Stimulated activated CD4-positive, alpha-beta T cell treated with anti-CD3 and anti-CD28 coated beads, Interleukin-4, amount 100 ng/mL, for 24 hours (primary cell): Measurements from ENCODE around the gene CNIH2.
"Not testable (repeated sequence)": the region's sequence is repeated elsewhere in the genome, so short reads cannot be mapped to it uniquely, and the experiment has no call there.

Experiments used
- DNase-seq: peaks from one replicate; pipeline ENCODE4 v3.0.0-alpha.2; 2020

Gene CNIH2

DNA sequence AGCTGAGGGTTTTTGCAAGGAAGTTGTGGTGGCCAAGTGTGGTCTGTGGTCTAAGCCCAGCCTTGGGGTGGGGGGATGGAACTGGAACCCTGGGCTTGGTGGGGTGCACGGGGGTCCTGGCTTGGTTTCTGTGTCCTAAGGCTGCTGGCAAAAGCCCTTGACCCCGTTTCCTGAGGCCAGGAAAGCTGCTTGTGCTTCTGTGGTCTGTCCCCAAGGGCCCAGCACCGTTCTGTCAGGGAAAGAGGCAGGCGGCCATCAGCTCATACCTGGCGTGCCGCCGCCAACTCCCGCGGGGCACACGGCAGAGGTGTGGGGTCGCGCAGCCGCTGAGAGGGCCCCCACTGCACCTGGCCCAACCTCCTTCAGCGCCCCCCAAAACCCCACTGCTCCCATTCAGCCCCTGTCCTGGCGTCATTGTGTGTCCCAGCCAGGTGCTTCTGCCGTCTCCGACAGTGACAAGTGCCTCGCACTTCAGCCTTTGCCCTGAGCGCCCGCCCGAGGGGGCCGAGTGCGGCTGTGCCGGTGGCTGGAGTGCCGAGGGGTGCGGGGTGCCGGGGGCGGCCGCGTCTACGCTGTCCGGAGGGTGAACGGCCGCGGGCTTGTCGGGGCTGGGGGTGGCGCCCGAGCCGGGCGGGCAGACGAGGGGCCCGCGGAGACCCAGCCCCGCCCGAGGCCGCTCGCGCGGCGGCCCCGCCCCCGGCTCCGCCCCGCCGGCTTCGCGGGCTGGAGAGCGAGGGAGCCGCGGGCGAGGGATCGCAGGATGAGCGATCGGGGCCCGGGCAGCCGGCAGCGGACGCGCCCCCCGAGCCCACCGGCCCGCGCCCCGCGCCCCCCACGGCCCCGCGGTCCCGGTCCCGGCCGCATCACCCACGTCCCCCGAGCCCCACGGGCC, at the start of gene CNIH2:
CNIH2 (plus strand) TSS at position 705 of the 892 bp plus-strand sequence. CDS start 282 bp downstream, outside the sequence.
- DNase-seq: peak; percentile 34

DNA sequence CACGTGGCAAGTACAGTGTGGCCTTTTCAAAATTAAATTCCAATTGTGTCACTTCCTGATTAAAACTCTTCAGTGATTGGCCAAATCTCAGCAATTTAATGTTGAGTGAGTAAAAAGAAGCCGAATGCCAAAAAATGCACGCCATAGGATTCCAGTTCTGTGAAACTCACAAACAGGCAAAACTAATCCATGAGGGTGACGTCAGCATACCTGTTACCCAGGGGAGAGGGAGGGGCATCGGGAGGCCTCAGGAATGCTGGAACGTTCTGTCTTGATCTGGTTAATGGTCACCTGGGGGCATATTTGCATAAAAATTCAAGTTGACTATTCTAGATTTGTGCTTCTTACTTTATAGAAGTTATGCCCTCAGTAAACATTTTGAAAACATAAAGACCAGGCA, 49.5 kb upstream of the CNIH2 start:
- DNase-seq: no peak

DNA sequence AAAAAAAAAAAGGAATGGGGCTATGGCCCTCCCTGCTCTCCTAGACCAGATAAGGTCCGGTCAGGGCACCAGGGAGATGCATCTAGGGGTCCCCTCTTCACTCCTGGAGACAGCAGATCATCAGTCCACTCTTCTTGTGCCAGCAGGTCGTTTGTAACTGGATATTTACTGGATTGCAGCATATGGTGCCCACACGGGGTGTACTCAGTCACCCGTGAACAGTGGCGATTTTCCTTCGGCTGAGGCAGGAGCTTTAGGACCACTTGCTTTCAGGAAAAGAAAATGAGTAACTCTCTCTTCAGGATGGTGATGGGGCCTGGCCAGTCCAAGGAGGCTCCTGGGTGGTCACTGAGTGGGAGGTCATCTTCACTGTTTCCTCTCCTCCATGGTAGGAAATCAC, 47.8 kb upstream of the CNIH2 start:
- no peak for DNase-seq

DNA sequence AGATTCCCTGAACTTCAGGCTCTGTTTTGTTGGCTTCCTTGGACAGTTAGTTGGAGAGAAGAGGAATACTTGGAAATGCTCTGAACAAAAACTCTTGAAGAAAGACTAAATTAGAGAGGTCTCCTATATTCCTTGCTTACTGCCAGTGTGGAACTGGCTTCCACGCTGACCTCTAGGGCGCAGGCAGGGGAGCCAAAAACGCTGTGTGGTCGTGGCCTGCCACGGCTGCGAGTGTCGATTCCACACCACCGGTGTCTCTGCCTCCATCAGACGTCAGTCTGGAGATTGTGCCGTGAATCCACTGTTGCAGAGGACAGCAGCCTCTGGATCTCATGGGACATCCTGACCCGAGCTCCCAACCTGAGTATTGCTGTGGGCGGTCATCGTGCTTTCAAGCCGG, 47.0 kb upstream of the CNIH2 start:
- DNase-seq: no peak

DNA sequence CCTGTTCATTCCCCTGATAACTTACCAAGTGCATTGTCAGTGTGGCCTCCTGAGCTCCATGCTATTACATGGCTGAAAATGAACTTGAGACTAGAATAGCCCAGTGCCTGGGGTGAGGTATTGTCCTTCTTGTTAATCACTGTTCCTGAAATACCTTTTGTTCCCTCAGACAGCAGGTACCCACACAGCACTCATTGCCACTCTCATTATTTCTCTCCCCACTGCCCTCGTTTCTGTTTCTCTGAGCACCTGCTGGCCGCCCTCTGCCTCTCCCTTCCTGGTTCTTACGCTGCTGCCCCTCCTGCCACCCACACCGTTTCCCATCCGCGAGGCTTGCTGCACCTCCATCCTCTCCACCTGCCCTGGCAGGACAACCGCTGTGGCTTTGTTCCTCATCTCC, 46.4 kb upstream of the CNIH2 start:
- no peak for DNase-seq

DNA sequence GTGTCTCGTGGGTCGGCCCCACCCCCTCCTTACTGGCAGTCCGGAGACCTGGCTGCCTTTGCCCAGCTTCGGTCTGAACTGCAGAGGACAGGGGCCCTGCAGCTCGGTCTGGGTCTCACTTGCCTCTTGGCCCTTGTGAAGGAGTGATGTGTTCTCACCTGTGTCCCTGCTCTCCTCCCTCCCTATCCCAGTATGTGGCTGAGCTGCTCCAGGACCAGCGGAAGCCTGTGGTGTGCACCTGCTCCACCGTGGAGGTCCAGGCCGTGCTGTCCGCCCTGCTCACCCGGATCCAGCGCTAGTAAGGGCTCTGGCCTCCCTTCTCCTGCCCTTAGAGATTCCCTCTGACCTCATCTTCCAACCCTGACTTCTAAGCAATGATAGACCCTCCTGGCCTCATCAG, 45.2 kb upstream of the CNIH2 start:
- DNase-seq: no peak

DNA sequence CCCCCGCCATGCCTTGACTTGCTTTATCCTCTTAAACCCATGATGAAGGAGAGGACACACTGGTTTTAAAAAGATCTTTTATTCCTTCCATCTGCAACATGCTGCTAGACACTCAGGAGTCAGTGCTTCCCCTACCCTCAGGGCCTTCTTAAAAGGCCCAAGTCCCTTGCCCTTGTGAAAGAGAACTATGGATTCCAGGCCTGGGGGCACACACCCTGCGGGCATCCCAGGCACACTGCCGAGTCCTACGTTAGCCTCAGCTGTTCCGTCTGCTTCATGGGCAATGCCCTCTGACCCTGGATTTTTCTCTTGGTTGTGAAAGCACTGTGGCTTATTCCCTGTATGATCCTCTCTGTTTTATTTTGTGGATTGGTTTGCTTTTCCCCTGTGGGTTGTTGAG, 44.7 kb upstream of the CNIH2 start:
- DNase-seq: no peak

DNA sequence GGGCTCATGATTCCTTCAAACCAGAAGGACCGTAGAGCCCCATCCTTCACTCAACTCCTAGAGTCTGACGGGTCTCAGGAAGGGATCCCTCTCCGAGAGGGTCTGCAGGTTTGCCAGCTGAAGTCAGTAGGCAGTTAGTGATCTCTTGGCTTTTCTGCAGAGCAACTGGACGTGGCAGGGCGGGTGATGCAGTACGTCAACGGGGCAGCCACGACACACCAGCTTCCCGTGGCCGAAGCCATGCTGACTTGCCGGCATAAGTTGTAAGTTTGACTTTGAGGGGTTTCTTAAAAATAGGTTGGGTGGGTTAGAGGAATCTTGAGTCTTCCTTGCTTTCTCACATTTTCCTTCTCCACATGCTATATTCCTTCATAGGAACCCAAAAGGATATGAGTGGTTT, 42.8 kb upstream of the CNIH2 start:
- no peak for DNase-seq

DNA sequence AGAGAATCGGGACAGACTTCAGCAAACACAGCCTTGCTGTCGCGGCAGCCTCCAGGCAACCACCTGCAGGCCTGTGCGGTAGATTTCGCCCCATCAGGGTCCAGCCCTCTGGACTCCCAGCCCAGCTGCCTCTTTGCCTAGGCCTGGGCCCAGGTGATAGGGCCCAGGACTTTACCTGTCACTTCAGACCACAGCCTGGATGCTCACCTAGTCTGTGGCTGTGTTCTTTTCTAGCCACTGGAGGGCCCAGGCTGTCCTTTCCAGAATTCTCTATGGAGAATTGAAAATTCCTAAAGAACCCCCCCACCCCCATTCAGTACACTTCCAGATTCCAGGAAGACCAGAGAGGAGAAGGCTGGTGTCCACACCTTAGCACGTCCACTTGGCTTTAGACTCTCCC, 40.1 kb upstream of the CNIH2 start:
- no peak for DNase-seq

DNA sequence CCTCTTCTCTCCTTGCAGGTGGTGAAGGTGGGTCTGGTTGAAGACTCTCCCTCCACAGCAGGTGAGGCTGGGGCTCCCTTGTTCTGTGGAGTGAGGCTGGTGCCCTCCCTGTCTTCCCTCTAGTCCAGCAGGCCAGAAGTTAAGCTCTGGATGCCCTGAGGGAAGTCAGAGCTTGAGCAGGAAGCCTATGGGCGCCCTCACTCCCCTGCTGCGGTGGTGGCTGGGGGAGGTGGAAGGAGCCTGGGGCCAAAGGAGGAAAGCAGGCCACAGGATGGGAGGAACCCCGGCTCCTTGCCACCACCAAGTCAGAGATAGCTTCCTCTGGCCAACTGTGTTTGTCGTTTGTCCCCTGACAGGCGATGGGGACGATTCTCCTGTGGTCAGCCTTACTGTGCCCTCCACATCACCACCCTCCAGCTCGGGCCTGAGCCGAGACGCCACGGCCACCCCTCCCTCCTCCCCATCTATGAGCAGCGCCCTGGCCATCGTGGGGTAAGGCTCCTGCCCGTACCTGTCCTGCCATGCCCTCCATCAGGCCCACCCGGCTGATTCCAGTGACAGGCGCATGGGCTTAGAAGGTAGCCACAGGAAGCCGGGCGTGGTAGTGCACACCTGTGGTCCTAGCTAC, 39.1 kb upstream of the CNIH2 start:
- no peak for DNase-seq

DNA sequence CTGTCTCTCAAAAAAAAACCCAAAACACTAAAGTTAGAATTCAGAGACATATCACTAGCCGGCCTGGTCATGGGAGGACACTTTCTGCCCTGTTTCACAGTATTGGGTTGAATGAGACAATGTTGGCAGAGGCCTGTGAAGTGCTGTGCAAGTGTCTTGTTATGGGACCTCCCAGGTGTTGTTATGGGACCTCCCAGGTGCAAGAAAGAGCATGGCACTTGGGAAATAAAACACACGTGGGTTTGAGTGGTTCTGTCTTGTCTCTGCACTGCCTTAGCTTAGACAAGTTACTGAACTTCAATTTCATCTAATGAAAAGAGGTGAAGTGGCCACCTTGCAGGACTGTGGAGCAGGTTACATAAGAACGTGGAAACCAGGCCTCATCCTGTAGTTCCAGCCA, 38.5 kb upstream of the CNIH2 start:
- no peak for DNase-seq

DNA sequence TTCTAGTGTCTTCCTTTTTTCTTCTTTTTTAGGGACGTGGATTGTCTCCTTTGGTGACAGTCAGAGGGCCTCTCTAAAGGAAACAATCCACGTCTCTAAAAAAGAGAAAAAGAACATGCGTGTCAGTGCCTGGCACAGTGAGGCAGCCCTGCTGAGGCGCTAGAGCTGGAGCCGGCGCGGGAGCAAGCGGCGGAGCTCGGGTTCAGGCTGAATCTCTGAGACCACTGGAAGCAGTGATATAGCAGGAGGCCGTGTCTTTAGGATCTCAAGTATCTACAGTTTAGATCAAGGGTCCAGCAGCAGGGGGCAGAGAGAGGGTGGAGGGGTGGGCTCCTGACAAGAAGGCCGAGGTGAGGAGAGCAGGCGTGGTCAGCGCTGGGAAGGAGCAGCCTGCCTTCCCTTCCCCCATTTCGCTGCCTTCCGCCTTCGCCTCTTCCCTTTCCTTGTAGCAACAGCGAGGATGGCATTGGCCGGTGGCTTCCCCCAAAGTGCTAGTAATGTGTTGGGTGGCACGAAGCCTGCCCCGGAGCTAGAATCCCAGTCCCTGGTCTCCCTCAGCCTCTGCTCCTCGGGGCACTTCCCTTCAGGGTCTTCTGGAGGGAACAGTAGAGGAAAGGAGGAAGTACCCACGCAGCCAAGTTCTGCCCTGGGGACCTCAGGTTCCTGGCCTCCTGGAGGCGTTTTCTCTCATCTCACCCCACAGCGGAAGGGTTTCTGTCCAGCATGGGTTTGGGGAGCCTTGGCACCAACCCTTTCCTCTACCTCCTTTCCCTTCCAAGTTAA, 37.8 kb upstream of the CNIH2 start:
- DNase-seq: no peak

DNA sequence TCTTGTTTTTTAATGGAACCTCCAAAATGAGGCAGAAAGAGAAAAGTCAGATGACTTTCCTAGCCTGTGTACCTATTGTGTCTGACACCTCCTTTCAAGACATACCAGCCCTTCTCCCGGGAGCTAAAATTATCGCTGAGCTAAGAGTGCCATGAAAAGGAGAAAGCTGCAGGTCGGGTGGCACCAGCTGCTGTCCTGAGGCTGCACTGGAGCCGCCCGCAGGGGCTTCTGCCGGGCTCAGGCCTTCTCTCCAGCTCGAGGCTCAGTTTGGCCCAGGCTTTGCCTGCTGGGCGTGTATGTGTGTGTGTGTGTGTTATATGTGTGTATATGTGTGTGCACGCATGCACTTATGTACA, 37.2 kb upstream of the CNIH2 start:
- DNase-seq: no peak

DNA sequence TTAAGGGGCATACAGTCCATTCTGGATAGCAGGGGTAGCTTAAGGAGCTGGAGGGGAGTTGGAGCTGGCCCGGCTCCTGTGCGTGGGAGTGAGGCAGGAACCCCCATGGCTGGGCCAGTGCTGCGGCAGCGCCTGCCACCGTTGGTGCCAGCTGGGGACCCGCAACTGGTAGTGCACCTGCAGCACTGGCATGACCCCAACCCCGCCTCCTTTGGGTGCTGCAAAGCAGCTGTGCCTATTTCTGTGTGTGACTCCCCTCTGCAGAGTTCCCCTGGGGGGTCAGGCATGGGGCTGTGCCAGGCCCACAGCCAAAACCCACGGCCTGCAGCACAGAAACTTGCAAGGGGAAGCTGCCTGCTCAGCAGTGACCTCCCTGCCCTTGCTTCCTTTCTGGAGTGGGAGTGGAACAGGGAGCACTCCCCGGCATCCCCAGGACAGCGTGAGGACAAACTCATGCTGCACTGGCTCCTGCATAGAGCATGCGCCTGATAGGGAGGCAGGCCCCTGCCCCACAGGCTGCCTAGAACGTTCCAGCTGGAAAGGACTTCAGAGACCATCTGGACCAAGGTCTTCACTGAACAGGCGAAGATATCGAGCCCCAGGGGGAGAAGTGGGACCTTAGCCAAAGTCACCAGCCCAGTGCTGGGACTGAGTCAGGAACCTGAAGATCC, 35.7 kb upstream of the CNIH2 start:
- DNase-seq: no peak

DNA sequence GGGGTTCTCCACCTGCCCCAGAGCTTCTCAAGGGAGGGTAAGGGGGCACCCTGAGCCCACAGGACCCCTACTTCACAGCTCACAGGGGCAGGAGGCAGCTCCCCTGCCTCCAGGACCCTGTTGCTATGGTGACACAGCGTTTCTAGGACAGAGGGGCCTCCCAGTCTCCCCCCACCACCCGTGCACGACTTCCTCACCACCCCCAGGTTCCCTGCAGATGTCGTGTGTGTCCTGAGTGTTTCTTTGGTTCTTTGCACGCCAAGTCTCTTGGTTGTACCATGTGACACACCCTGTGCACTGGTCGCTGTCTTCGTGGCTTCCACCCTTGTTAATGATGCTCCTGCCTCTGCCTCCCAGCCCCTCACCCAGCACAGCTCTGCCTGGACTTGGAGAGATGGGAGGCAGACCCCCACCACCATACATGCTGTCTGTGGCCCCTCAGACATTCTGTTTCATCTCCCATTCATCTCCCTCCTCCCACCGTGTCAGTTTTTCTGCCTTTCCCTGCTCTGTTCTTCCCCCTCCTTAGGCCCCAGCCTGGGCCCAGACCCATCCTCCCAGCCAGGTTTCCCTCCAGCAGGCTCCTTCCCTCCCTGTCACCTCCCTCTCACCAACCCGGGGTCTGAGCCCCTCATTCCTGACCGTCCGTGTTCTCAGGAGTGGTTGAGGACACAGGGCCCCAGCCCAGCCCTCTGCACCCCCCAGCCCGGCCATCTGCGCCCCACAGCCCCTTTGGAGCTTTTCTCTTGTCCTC, 34.0 kb upstream of the CNIH2 start:
- no peak for DNase-seq

DNA sequence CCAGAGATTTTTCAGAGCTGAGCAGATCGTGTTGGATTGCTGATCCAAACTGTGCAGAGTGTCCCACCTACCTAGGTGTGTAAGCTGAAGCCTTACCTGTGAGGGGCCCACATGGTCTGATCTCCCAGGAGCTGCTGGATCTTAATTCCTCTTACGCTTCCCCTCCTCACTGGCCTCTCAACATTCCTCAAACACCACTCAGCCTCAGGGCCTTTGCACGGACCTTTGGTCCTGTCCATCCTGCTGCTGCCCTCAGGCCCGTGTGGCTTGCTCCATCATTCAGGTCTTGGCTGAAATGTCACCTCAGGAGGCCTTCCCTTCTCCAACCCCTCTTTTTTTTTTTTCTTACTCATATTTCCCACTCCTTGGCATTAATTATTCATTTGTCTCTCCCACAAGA, 30.7 kb upstream of the CNIH2 start:
- no peak for DNase-seq

DNA sequence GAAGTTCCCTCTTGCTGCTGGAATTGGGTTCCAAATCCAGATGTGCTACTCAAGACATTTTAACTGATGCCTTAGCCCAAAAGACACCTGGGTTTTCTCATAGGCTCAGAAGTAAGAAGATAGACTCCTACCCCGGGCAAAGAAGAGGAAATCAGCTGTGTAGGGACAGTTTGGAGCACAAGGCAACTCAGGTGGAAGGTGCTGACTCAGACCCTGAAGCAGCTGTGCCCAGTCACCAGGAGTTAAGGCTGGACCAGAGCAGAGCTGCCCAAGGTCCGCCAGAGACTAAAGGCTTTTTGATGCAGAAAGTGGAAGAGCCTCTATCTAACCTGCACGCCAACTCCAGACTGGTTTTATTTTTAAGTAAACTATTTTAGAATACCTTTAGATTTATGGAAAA, 30.2 kb upstream of the CNIH2 start:
- DNase-seq: no peak

DNA sequence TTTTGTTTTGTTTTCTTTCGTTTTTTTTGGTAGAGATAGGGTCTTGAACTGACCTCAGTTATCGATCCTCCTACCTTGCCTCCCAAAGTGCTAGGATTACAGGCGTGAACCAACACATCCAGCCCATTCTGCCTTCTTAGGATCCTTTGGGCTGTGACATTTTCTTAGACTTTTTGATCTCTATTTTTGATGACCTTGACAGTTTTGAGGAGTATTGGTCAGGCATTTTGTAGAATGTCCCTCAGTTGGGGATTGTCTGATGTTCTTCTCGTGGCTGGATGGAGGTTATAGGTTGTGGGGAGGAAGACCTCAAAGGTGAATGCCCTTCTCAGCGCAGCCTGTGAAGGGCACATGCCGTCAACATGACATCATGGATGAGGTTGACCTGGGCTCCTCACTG, 29.1 kb upstream of the CNIH2 start:
- DNase-seq: no peak

DNA sequence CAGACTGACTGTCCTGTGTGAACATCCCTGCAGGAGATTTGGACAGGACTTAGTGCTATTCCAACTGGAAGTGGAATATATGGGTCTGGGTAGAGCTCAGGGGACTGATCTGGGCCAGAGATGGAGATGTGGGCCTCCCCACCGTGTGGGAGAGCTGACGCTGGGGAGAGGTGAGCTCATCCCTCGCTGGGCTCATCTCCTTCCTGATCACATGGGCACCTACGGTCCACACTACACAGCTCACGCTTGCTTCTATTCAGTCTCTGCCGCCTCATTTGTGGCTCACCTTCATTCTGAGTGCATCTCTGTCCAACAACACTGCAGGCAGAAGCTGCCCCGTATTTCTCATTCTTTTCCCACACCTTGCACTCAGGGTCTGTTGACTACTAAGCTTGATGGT, 26.2 kb upstream of the CNIH2 start:
- DNase-seq: no peak

DNA sequence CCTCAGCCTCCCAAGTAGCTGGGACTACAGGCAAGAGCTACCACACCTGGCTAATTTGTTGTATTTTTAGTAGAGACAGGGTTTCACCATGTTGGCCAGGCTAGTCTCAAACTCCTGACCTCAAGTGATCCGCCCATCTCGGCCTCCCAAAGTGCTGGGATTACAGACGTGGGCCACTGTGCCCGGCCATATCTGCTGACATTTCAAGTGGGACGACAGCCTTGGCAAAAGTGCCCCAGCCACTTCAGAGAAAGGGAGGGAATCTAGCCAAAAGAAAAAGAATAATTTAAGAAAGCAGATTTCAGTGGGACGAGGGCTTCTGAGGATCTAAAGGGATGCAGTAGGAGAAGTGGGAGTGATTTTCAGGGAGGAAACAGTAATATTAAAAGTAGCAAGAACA, 24.9 kb upstream of the CNIH2 start:
- DNase-seq: not testable (repeated sequence)

DNA sequence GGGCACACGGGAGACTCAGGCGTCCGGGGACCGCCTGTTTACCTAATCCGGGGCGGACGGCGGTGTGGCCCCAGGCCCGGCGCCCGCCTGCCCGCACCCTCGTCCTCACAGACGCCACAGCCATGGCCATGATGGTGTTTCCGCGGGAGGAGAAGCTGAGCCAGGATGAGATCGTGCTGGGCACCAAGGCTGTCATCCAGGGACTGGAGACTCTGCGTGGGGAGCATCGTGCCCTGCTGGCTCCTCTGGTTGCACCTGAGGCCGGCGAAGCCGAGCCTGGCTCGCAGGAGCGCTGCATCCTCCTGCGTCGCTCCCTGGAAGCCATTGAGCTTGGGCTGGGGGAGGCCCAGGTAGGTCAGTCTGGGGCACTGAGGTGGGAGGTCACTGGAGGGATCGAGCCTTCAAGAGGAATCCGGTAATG, 19.5 kb upstream of the CNIH2 start:
- DNase-seq: no peak

DNA sequence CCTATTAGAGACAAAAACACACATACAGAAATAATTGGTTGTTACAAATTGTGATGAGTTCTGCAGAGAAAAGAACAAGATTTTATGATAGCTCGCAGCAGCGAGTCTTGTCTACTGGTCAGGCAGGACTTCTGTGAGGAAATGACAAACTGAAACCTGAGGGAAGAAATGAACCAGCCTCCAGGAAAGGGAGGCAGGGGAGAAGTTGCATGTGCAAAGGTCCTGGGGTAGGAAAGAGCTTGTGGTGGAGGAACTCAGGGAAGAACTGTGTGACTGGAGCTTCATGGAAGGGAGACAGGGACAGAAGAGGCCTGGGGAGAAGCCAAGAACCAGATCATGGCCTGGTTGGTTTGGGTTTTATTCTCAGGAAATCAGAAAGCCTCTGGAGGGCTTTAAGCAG, 18.8 kb upstream of the CNIH2 start:
- DNase-seq: no peak

DNA sequence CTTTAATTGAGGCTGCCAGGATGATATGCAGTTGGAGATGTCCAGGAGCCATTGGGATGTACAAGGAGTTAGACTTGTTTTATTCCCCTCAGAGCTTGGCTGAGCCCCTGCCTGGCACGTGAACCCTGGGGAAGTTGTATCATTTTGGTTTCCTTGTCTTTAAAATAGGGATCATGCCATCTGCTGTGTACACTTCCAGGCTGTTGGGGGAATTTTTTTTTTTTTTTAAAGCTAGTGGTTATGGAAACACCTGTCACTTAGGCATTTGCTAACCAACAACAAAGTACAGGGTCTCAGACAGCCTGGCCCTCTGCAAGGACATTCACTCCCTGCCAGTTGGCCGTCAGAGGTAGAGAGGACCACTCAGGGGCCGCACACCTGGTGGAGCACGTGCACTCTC, 18.0 kb upstream of the CNIH2 start:
- no peak for DNase-seq
